B cell (primary cell): ENCODE measurements around the gene GABRP. TPM values are rescaled to one million over a fixed set of nuclear protein-coding genes. Genes with fewer than 3 reads are reported as not detected.
"Not testable (repeated sequence)": the region's sequence is repeated elsewhere in the genome, so short reads cannot be mapped to it uniquely, and the experiment has no call there.

Experiments
- ATAC-seq: fragments of 200-7000 bp; cut with Tn5 transposase; one replicate; pipeline ENCODE4 v1.10.0; 2021; ENCODE audit warnings: low read depth, mild to moderate bottlenecking, moderate number of reproducible peaks, moderate library complexity
- CTCF ChIA-PET: fragments of 350-600 bp; sonication (Branson Sonifier 250); formaldehyde crosslinking; loops from one replicate; lab custom pipeline; 2021; ENCODE audit warnings: antibody characterized with exemption, inconsistent platforms; lab: Charles Lee
- POLR2A ChIA-PET: fragments of 350-600 bp; sonication (Branson Sonifier 250); formaldehyde crosslinking; loops from one replicate; lab custom pipeline; 2021; ENCODE audit warnings: antibody characterized with exemption; lab: Charles Lee
- DNase-seq: peaks from one replicate; pipeline ENCODE4 v3.0.0; 2013
- H2AFZ ChIP-seq: 2 replicates; pipeline ENCODE4 v1.6.1; 2012; ENCODE audit warnings: mild to moderate bottlenecking, low read depth, low read length; ENCODE audit not compliant: insufficient read depth, poor library complexity, severe bottlenecking
- H3K27ac ChIP-seq, 2 donors: 1 replicate in 1 of 2; 2 replicates in 1 of 2; pipeline ENCODE4 v1.5.1; 2012 to 2013; ENCODE audit warnings: low read length in 2 of 2, mild to moderate bottlenecking in 2 of 2, moderate library complexity in 1 of 2
- H3K27me3 ChIP-seq, 4 experiments: fragments of 200-600 bp in 1 of 4; sonication (generic) in 1 of 4; replicated peaks in 1 of 4; 1 replicate in 2 of 4; 2 replicates in 2 of 4; pipeline versions ENCODE4 v1.6.1 to v1.7.0; 2013 to 2016; ENCODE audit warnings: low read length in 3 of 4, mild to moderate bottlenecking in 2 of 4, mixed read lengths in 1 of 4, moderate library complexity in 1 of 4; ENCODE audit not compliant: insufficient read depth in 4 of 4, control insufficient read depth in 3 of 4; ENCODE audit errors: control extremely low read depth in 1 of 4
- H3K36me3 ChIP-seq, 2 experiments: replicated peaks in 1 of 2; 1 replicate in 1 of 2; 2 replicates in 1 of 2; pipeline versions ENCODE4 v1.6.1 to v1.7.1; 2013; ENCODE audit warnings: low read length in 1 of 2; ENCODE audit not compliant: insufficient read depth in 2 of 2, control insufficient read depth in 1 of 2; ENCODE audit errors: control extremely low read depth in 1 of 2, extremely low read depth in 1 of 2
- H3K4me1 ChIP-seq, 2 donors: fragments of 200-600 bp in 1 of 2; sonication (generic) in 1 of 2; 1 replicate in 1 of 2; 2 replicates in 1 of 2; pipeline versions ENCODE4 v1.5.1 to v1.6.1; 2013 to 2017; ENCODE audit warnings: low read length in 2 of 2; ENCODE audit not compliant: control insufficient read depth in 2 of 2, insufficient read depth in 2 of 2
- H3K4me2 ChIP-seq: replicated peaks from 2 replicates; pipeline ENCODE3; 2012; ENCODE audit warnings: mild to moderate bottlenecking, low read depth, low read length; ENCODE audit not compliant: poor library complexity, severe bottlenecking
- H3K4me3 ChIP-seq, 5 experiments: fragments of 200-600 bp in 1 of 5; sonication (generic) in 1 of 5; 1 replicate in 3 of 5; 2 replicates in 2 of 5; pipeline versions ENCODE4 v1.5.1 to v1.7.0; 2011 to 2016; ENCODE audit warnings: low read length in 4 of 5, mild to moderate bottlenecking in 4 of 5, low read depth in 2 of 5, control low read depth in 1 of 5, moderate library complexity in 1 of 5; ENCODE audit not compliant: insufficient read depth in 1 of 5; ENCODE audit errors: control extremely low read depth in 1 of 5, extremely low read depth in 1 of 5
- H3K79me2 ChIP-seq: fragments of 200-600 bp; sonication (generic); one replicate; pipeline ENCODE4 v1.6.0; 2016; ENCODE audit warnings: low read length; ENCODE audit not compliant: control insufficient read depth, insufficient read depth
- H3K9ac ChIP-seq: fragments of 200-600 bp; sonication (generic); 2 replicates; pipeline ENCODE4 v1.6.1; 2017; ENCODE audit warnings: mild to moderate bottlenecking, low read length, moderate library complexity
- H3K9me3 ChIP-seq, 3 donors: one replicate each; pipeline versions ENCODE4 v1.6.1 to v1.7.1; 2013; ENCODE audit warnings: low read length in 2 of 3; ENCODE audit not compliant: control insufficient read depth in 2 of 3, insufficient read depth in 1 of 3; ENCODE audit errors: control extremely low read depth in 1 of 3
- H4K20me1 ChIP-seq: 2 replicates; pipeline ENCODE4 v1.6.0; 2012; ENCODE audit warnings: mild to moderate bottlenecking, low read length; ENCODE audit not compliant: insufficient read depth, control insufficient read depth, poor library complexity, severe bottlenecking
- H3K27ac Mint-ChIP-seq: one replicate; pipeline ENCODE4 v1.8.0; 2021; ENCODE audit warnings: mixed read lengths
- H3K27me3 Mint-ChIP-seq: one replicate; pipeline ENCODE4 v1.8.0; 2021; ENCODE audit warnings: mixed read lengths
- H3K4me1 Mint-ChIP-seq: one replicate; pipeline ENCODE4 v1.8.0; 2021; ENCODE audit warnings: mixed read lengths
- H3K4me3 Mint-ChIP-seq: one replicate; pipeline ENCODE4 v1.8.0; 2021; ENCODE audit warnings: mixed read lengths
- H3K9me3 Mint-ChIP-seq: one replicate; pipeline ENCODE4 v1.8.0; 2022; ENCODE audit warnings: mixed read lengths; ENCODE audit not compliant: insufficient read depth
- EZH2 ChIP-seq: IDR thresholded peaks from 2 replicates; pipeline ENCODE4 v1.6.1; 2012; ENCODE audit warnings: borderline replicate concordance, low read depth, mild to moderate bottlenecking, moderate library complexity, low read length; ENCODE audit not compliant: insufficient read depth, poor library complexity, severe bottlenecking
- WGBS: methylation state at CpG from one replicate; pipeline ENCODE4 v1.1.5; 2013; ENCODE audit warnings: missing lambda C conversion rate; ENCODE audit not compliant: insufficient coverage; 5-methylcytosine and 5-hydroxymethylcytosine counted together
- intact Hi-C: fragments of 100-400 bp; cut with micrococcal nuclease; formaldehyde crosslinking; loops from one replicate; pipeline ENCODE4 v1.10.0; 2022
- polyA plus RNA-seq: library from polyadenylated mRNA; depleted of rRNA; stranded (reverse); fragments of >200 nt; gene quantifications from 2 replicates; pipeline ENCODE4 v1.2.3, GENCODE V29; 2012
- total RNA-seq, 2 donors: library from RNA; stranded (reverse); fragments of 120-200 nt in 1 of 2; gene quantifications; 1 replicate in 1 of 2; 2 replicates in 1 of 2; pipeline versions ENCODE4 v1.2.3 to v1.2.4, GENCODE V29; 2013 to 2022
- TF ChIP-seq, protein P1 (sequence below): fragments of 200-600 bp; IDR thresholded peaks from one replicate; pipeline ENCODE4 v1.8.0; 2022; ENCODE audit warnings: antibody characterized with exemption, mild to moderate bottlenecking

GABRP gene
- total and polyA plus RNA-seq, 2 donors (not counting 1 experiment from before 2014, with no cell fraction given), result not detected

DNA sequence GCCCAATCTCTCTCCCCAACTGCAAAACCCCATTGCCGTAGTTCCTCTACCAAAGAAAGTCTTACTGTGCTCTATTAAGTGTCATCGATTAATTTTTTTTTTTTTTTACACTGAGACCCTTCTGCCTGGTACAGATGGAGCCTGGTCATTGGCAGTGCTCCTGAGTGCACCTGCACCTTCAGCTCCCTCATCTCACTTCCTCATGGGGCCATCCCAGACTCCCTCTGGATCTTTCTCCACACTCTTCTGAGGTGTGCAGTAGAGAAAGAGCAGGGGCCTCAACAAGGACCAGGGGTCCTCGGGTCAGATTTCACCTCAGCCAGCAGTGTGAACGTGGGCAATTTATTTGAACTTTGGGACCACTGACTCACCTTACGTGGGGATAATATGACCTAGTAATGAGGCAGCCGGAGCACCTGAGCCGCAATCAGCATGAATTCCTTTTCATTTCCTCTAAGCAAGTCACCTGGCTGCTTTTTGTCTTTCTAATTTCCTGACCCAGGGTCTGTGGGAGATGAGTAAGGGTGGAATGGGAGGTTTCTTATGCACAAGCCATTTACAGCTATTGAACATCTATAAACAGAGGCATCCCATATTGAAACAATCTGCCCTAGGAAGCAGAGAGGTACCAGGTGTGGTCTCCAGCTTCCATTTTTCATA is 22.3 kb upstream of the GABRP start:
- H2AFZ ChIP-seq, result no peak overlapping the region
- no peak for DNase-seq
- peaks cover 0 to 5% (median 0%) of the 10 kb centered on the region in 3 donors for H3K9me3 ChIP-seq
- Mint-ChIP-seq H3K4me3 (no peak overlapping the region), H3K27ac (no peak overlapping the region), H3K9me3 (no peaks in the 10 kb centered on the region), H3K27me3 (peaks cover 21% of the 10 kb centered on the region), H3K4me1 (no peaks in the 10 kb centered on the region)
- H3K27me3 ChIP-seq, result peaks cover 0 to 5% (median 0%) of the 10 kb centered on the region in 4 experiments
- no peaks in the 10 kb centered on the region for H3K4me1 ChIP-seq
- H3K27ac ChIP-seq, result no peak overlapping the region
- TF ChIP-seq, protein P1, sequence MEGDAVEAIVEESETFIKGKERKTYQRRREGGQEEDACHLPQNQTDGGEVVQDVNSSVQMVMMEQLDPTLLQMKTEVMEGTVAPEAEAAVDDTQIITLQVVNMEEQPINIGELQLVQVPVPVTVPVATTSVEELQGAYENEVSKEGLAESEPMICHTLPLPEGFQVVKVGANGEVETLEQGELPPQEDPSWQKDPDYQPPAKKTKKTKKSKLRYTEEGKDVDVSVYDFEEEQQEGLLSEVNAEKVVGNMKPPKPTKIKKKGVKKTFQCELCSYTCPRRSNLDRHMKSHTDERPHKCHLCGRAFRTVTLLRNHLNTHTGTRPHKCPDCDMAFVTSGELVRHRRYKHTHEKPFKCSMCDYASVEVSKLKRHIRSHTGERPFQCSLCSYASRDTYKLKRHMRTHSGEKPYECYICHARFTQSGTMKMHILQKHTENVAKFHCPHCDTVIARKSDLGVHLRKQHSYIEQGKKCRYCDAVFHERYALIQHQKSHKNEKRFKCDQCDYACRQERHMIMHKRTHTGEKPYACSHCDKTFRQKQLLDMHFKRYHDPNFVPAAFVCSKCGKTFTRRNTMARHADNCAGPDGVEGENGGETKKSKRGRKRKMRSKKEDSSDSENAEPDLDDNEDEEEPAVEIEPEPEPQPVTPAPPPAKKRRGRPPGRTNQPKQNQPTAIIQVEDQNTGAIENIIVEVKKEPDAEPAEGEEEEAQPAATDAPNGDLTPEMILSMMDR, result no peak
- TF ChIP-seq EZH2, result no peak
- H3K4me2 ChIP-seq, result no peak overlapping the region
- no peak overlapping the region for H3K9ac ChIP-seq
- ATAC-seq, result no peak
- H3K36me3 ChIP-seq, result no peaks in the 10 kb centered on the region
- no peaks in the 10 kb centered on the region for H4K20me1 ChIP-seq
- 95% methylated on average over 7 of the region's 7 CpGs for WGBS
- ChIA-PET POLR2A (no interaction called here), CTCF (interaction anchor here (0.7 kb wide), 1 partner anchor 1650 kb away, joined by 3 read pairs; no protein-coding TSS in a partner anchor)
- intact Hi-C loops, result no loop called here
- H3K79me2 ChIP-seq, result no peaks in the 10 kb centered on the region
- no peak overlapping the region for H3K4me3 ChIP-seq

- no CpG with 5 or more reads among the region's 6 CpGs for WGBS
Observed at GRCh38 chr5:170761708-170762066, 21.8 kb upstream of the GABRP start.

DNA sequence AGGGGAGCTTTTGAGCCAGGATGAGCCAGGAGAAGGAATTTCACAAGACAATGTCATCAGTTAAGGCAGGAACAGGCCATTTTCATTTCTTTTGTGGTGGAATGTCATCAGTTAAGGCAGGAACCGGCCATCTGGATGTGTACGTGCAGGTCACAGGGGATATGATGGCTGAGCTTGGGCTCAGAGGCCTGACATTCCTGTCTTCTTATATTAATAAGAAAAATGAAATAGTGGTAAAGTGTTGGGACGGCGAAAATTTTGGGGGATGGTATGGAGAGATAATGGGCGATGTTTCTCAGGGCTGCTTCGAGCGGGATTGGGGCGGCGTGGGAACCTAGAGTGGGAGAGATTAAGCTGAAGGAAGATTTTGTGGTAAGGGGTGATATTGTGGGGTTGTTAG is 21.2 kb upstream of the GABRP start:
- H3K4me3 Mint-ChIP-seq, H3K4me1 Mint-ChIP-seq, intact Hi-C loops, H3K4me3 ChIP-seq, H3K4me2 ChIP-seq, H3K9me3 Mint-ChIP-seq, CTCF ChIA-PET, H3K9me3 ChIP-seq, H3K9ac ChIP-seq, H3K4me1 ChIP-seq, H2AFZ ChIP-seq, H3K27ac ChIP-seq, H3K27me3 ChIP-seq, DNase-seq, H4K20me1 ChIP-seq, ATAC-seq, H3K79me2 ChIP-seq, POLR2A ChIA-PET, H3K36me3 ChIP-seq, H3K27ac Mint-ChIP-seq: not testable (repeated sequence)
- peaks cover 21% of the 10 kb centered on the region for H3K27me3 Mint-ChIP-seq
- 100% methylated on average over 4 of the region's 9 CpGs for WGBS

More at GRCh38 chr5:170761708-170762066, 21.8 kb upstream of the GABRP start:
- ATAC-seq, result no peak
- intact Hi-C loops, result no loop called here
- Mint-ChIP-seq H3K4me1 (no peaks in the 10 kb centered on the region), H3K4me3 (no peak overlapping the region), H3K27me3 (peaks cover 21% of the 10 kb centered on the region), H3K27ac (no peak overlapping the region), H3K9me3 (no peaks in the 10 kb centered on the region)
- no peak overlapping the region for H3K4me2 ChIP-seq
- H3K9me3 ChIP-seq, result peaks cover 0 to 5% (median 0%) of the 10 kb centered on the region in 3 donors
- H3K27ac ChIP-seq, result no peak overlapping the region
- H3K79me2 ChIP-seq, result no peaks in the 10 kb centered on the region
- H4K20me1 ChIP-seq, result no peaks in the 10 kb centered on the region
- H2AFZ ChIP-seq, result no peak overlapping the region
- H3K9ac ChIP-seq, result no peak overlapping the region
- H3K36me3 ChIP-seq, result no peaks in the 10 kb centered on the region
- POLR2A ChIA-PET, result no interaction called here
- no peak for DNase-seq
- peaks cover 0 to 5% (median 0%) of the 10 kb centered on the region in 4 experiments for H3K27me3 ChIP-seq
- TF ChIP-seq, protein P1, result no peak
- no peak for TF ChIP-seq EZH2
- H3K4me3 ChIP-seq, result no peak overlapping the region
- CTCF ChIA-PET, result no interaction called here
- H3K4me1 ChIP-seq, result no peaks in the 10 kb centered on the region
